ENCODE data around the gene CCIN. TPM values are rescaled to one million over a fixed set of nuclear protein-coding genes. Genes with fewer than 3 reads are reported as not detected.
"Not testable (repeated sequence)": the region's sequence is repeated elsewhere in the genome, so short reads cannot be mapped to it uniquely, and the experiment has no call there.

Gene CCIN
- total and polyA plus RNA-seq, 2 of the 4 experiments (the other 2 are of a cell fraction): 0.80 to 1.1 TPM

GRCh38 chr9:36160126-36160525 lies 9.1 kb upstream of the CCIN start:
- H2BK15ac ChIP-seq (ENCODE audit: low read depth, low read length); H3K27ac ChIP-seq (ENCODE audit: insufficient read depth, low read length); H2BK20ac ChIP-seq (ENCODE audit: low read depth, low read length); dilution Hi-C loops (cut with HindIII; ENCODE audit: low sequenced_read_pairs, unreplicated experiment); H3K4ac ChIP-seq (ENCODE audit: low read depth, low read length); H3K9ac ChIP-seq (ENCODE audit: low read depth, low read length); H4K20me1 ChIP-seq (ENCODE audit: insufficient read depth, low read length); H4K5ac ChIP-seq (ENCODE audit: low read depth, low read length); H2AFZ ChIP-seq (replicated peaks; ENCODE audit: low read length, poor library complexity); H2BK120ac ChIP-seq (ENCODE audit: low read depth, low read length); H4K8ac ChIP-seq (ENCODE audit: low read depth in 2 of 2, low read length in 2 of 2); in situ Hi-C loops (cut with MboI; ENCODE audit: low sequenced_read_pairs); H3K18ac ChIP-seq (ENCODE audit: low read depth, low read length); H3K4me2 ChIP-seq (ENCODE audit: low read depth, low read length); H3K27me3 ChIP-seq (ENCODE audit: control insufficient read depth, insufficient read depth, low read length); H3K14ac ChIP-seq (replicated peaks; ENCODE audit: low read depth, low read length); H2BK5ac ChIP-seq (ENCODE audit: low read depth, low read length, poor library complexity, severe bottlenecking); H4K91ac ChIP-seq (ENCODE audit: insufficient read depth, low read depth, low read length); H3K23ac ChIP-seq (ENCODE audit: low read depth, low read length); DNase-seq; intact Hi-C loops (cut with micrococcal nuclease); ATAC-seq (ENCODE audit: low read depth); H3K4me3 ChIP-seq (ENCODE audit: insufficient read depth, low read depth, low read length); H3K56ac ChIP-seq (ENCODE audit: extremely low read depth, insufficient read depth, low read length); H3K9me3 ChIP-seq (ENCODE audit: control insufficient read depth, insufficient read depth, low read length); BruUV-seq (replicated peaks); POLR2A ChIA-PET (ENCODE audit: unreplicated experiment): not testable (repeated sequence)
- H3K9me1 ChIP-seq (ENCODE audit: insufficient read depth, low read length): peaks cover 39% of the 10 kb centered on the region
- peaks cover 0 to 23% of the 10 kb centered on the region in 2 experiments; a peak in 2 of 4 replicates for H3K79me1 ChIP-seq (ENCODE audit: low read depth in 1 of 2, low read length in 2 of 2)
- H3K36me3 ChIP-seq (ENCODE audit: control insufficient read depth, insufficient read depth, low read length): peaks cover 17% of the 10 kb centered on the region
- H2AK5ac ChIP-seq (ENCODE audit: low read depth, low read length): 0 out of 2 replicates have a peak overlapping the region, but pooled peaks have one; percentile 21
- CTCF ChIA-PET: interaction anchor here (1.0 kb wide), 1 partner anchor 8 kb away, joined by 3 read pairs; no protein-coding TSS in a partner anchor
- WGBS, 2 experiments (ENCODE audit: extremely low coverage in 2 of 2, insufficient read length in 1 of 2): 100% methylated on average over 3 of the region's 11 CpGs; no CpG with 5 or more reads in 1 of the 2 experiments
- peaks cover 24% of the 10 kb centered on the region for H3K4me1 ChIP-seq (ENCODE audit: control insufficient read depth, insufficient read depth, low read length)
- H2AK9ac ChIP-seq (replicated peaks; ENCODE audit: low read depth, low read length, poor library complexity): peak overlapping the region; percentile 37
